Ascending aorta (tissue), 2 donors: ENCODE measurements around the gene CCDC183. TPM values are rescaled to one million over a fixed set of nuclear protein-coding genes. Genes with fewer than 3 reads are reported as not detected.
"Not testable (repeated sequence)": the region's sequence is repeated elsewhere in the genome, so short reads cannot be mapped to it uniquely, and the experiment has no call there.

ENCODE experiments used
- DNase-seq, 2 donors: peaks; one replicate each; pipeline ENCODE4 v3.0.0-alpha.2; 2019; ENCODE audit warnings: low spot score in 2 of 2
- H3K27ac ChIP-seq, 2 donors: fragments of 200-600 bp; sonication (generic); one replicate each; pipeline ENCODE4 v1.5.1; 2016 to 2017; ENCODE audit warnings: mild to moderate bottlenecking in 1 of 2
- H3K27me3 ChIP-seq: fragments of 200-600 bp; sonication (generic); one replicate; pipeline ENCODE4 v1.5.1; 2017
- H3K36me3 ChIP-seq, 2 donors: fragments of 200-600 bp; sonication (generic); one replicate each; pipeline ENCODE4 v1.5.1; 2016
- H3K4me1 ChIP-seq, 2 donors: fragments of 200-600 bp; sonication (generic); one replicate each; pipeline ENCODE4 v1.5.1; 2016 to 2017; ENCODE audit warnings: mild to moderate bottlenecking in 1 of 2
- H3K4me3 ChIP-seq, 2 donors: fragments of 200-600 bp; sonication (generic); one replicate each; pipeline ENCODE4 v1.5.1; 2016 to 2017; ENCODE audit warnings: mild to moderate bottlenecking in 1 of 2
- H3K9me3 ChIP-seq, 2 donors: fragments of 200-600 bp; sonication (generic); one replicate each; pipeline ENCODE4 v1.5.1; 2016
- CTCF ChIP-seq, 3 experiments: fragments of 200-600 bp in 2 of 3; fragments of 450-650 bp in 1 of 3; sonication (generic) in 2 of 3; IDR thresholded peaks; one replicate each; pipeline ENCODE4 v1.5.1; 2016 to 2019; ENCODE audit warnings: antibody characterized with exemption in 3 of 3, mild to moderate bottlenecking in 1 of 3, moderate library complexity in 1 of 3
- intact Hi-C: fragments of 100-400 bp; cut with DNase I; formaldehyde crosslinking; loops from one replicate; pipeline ENCODE4 v1.15.1; 2023
- total RNA-seq: library from RNA; depleted of rRNA; stranded (reverse); fragments of >200 nt; gene quantifications from one replicate; pipeline ENCODE4 v1.1.0, GENCODE V29; 2016

CCDC183 gene
- total RNA-seq, 1 donor from 2014 or later = not detected

DNA sequence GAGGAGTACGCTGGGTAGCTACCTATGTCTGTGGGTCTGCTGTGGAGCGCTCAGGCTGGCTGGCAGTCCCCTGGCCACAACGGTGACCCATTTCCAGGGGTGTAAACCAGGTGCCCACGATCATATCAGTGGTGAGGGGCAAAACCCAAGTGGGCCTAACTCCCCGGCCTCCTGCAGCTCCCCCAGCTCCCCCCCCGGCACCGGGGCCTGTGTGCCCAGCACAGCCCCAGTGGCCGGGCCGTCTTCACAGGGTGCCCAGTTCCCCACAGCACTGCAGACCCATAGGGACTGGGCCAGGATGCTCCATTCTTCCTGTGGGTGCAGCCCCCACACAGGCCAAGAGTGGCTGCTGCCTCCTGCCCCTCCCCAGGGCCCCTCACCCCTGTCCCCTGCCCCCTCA, 37.1 kb upstream of the CCDC183 start:
- TF ChIP-seq CTCF (IDR thresholded peaks at IDR 0.05) = no peak
- H3K4me3 ChIP-seq = no peak overlapping the region
- no peaks in the 10 kb centered on the region for H3K9me3 ChIP-seq
- H3K4me1 ChIP-seq = no peaks in the 10 kb centered on the region
- no peak for DNase-seq
- H3K36me3 ChIP-seq = no peaks in the 10 kb centered on the region
- H3K27me3 ChIP-seq = no peaks in the 10 kb centered on the region
- no peak overlapping the region for H3K27ac ChIP-seq
- intact Hi-C loops = no loop called here

DNA sequence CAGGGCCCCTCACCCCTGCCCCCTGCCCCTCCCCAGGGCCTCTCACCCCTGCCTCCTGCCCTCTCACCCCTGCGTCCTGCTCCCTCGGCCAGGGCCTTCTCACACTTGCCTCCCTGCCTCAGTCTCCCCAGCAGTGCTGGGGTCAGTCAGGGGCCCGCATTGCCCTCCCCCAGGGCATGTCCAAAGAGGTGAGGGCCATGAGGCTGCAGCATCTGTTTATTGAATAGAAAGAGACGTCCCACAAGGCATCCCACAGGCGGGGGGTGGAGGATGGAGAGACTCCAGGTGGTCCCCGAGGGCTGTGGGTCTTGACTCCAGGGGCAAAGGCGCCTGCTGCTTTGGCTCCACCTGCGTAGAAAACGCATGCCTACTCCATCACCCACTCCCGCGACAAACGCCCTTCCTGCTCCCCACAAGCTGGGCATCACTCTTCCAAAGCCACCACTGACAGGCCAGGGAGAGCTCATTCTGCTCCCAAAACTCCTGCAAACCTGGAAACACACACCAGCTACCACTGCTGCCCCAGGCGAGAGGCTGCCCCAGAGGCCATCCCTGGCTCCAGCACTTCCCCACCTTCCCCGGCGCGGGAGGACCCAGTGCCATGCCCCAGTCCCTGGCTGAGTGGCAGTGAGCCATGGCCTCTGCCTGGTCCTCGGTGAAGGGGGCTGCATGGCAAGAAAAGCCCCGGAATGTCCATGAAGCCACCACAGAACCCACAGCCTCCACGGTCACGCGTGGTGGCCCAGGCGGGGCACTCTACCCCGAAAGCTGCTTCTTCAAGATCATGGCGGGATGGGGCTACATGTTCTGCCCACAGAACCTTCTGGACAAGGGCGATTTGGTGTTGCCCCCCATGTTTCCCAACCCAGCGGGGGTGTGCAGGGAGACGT, 36.5 kb upstream of the CCDC183 start:
- Histone ChIP-seq H3K27ac (no peak overlapping the region), H3K4me1 (no peaks in the 10 kb centered on the region), H3K36me3 (no peaks in the 10 kb centered on the region), H3K4me3 (no peak overlapping the region), H3K9me3 (no peaks in the 10 kb centered on the region), H3K27me3 (no peaks in the 10 kb centered on the region)
- no peak for DNase-seq
- intact Hi-C loops = no loop called here
- TF ChIP-seq CTCF (IDR thresholded peaks at IDR 0.05) = no peak

DNA sequence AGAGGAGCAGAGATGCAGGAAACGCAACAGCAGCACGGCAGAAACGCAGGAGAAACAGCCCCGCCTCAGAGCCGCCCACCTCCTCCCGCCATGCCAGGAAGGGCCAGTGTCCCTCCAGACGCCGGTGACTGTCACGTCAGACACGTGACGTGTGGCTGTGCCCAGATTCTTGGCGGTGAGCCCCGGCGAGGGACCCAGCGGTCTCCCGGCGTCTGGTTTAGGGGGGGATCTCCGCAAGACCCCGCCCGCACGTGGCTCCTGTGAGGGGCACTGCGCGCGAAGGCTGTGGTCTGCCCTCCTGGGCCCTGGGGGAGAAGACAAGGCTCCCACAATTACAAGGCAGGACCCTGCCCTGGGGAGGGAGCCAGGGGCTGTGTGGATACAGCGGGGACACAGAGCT, 35.7 kb upstream of the CCDC183 start:
- intact Hi-C loops = no loop called here
- no peak for DNase-seq

GRCh38 chr9:136760834-136761544, 35.1 kb upstream of the CCDC183 start:
- peak in 1 of 3 experiments; percentile 23 for TF ChIP-seq CTCF (IDR thresholded peaks at IDR 0.05)
- DNase-seq, H3K4me3 ChIP-seq, H3K27ac ChIP-seq, H3K27me3 ChIP-seq, H3K4me1 ChIP-seq, intact Hi-C loops, H3K9me3 ChIP-seq, H3K36me3 ChIP-seq: not testable (repeated sequence)

More for the DNA sequence above, 35.7 kb upstream of the CCDC183 start:
- H3K27ac ChIP-seq = no peak overlapping the region
- no peaks in the 10 kb centered on the region for H3K4me1 ChIP-seq
- no peaks in the 10 kb centered on the region for H3K27me3 ChIP-seq
- H3K9me3 ChIP-seq = no peaks in the 10 kb centered on the region
- no peak overlapping the region for H3K4me3 ChIP-seq
- no peaks in the 10 kb centered on the region for H3K36me3 ChIP-seq
- TF ChIP-seq CTCF (IDR thresholded peaks at IDR 0.05) = no peak

- Histone ChIP-seq H3K4me3 (no peak overlapping the region), H3K4me1 (no peaks in the 10 kb centered on the region), H3K27me3 (no peaks in the 10 kb centered on the region), H3K27ac (no peak overlapping the region), H3K36me3 (no peaks in the 10 kb centered on the region), H3K9me3 (no peaks in the 10 kb centered on the region)
- intact Hi-C loops = no loop called here
- TF ChIP-seq CTCF (IDR thresholded peaks at IDR 0.05) = no peak
- no peak for DNase-seq
Observed at GRCh38 chr9:136761545-136761981, 34.6 kb upstream of the CCDC183 start.
